Vagina (tissue), 2 donors: ENCODE measurements around the gene FKRP.
A peak's percentile ranks its signal among the peaks of the same experiment; 100 is the strongest.
"Not testable (repeated sequence)": the region's sequence is repeated elsewhere in the genome, so short reads cannot be mapped to it uniquely, and the experiment has no call there.

Experiments used
- POLR2A ChIP-seq, 2 donors: fragments of 450-650 bp; IDR thresholded peaks; one replicate each; pipeline ENCODE4 v1.6.1; 2017; ENCODE audit warnings: antibody characterized with exemption in 2 of 2, mild to moderate bottlenecking in 2 of 2, moderate library complexity in 2 of 2
- POLR2AphosphoS5 ChIP-seq, 2 donors: sonication (generic); formaldehyde crosslinking; IDR thresholded peaks; one replicate each; pipeline ENCODE4 v1.9.0; 2017; ENCODE audit warnings: antibody characterized with exemption in 2 of 2, mild to moderate bottlenecking in 2 of 2, low read depth in 1 of 2; ENCODE audit not compliant: insufficient read depth in 1 of 2
- TF ChIP-seq, protein P1 (sequence below), 3 experiments: fragments of 450-650 bp in 2 of 3; fragments of 200-600 bp in 1 of 3; sonication (generic) in 1 of 3; IDR thresholded peaks; one replicate each; pipeline ENCODE4 v1.5.1; 2017 to 2019; ENCODE audit warnings: antibody characterized with exemption in 3 of 3, mild to moderate bottlenecking in 2 of 3, moderate library complexity in 2 of 3

- not testable (repeated sequence) for TF ChIP-seq POLR2A (IDR thresholded peaks at IDR 0.05)
- TF ChIP-seq, protein P1, sequence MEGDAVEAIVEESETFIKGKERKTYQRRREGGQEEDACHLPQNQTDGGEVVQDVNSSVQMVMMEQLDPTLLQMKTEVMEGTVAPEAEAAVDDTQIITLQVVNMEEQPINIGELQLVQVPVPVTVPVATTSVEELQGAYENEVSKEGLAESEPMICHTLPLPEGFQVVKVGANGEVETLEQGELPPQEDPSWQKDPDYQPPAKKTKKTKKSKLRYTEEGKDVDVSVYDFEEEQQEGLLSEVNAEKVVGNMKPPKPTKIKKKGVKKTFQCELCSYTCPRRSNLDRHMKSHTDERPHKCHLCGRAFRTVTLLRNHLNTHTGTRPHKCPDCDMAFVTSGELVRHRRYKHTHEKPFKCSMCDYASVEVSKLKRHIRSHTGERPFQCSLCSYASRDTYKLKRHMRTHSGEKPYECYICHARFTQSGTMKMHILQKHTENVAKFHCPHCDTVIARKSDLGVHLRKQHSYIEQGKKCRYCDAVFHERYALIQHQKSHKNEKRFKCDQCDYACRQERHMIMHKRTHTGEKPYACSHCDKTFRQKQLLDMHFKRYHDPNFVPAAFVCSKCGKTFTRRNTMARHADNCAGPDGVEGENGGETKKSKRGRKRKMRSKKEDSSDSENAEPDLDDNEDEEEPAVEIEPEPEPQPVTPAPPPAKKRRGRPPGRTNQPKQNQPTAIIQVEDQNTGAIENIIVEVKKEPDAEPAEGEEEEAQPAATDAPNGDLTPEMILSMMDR (IDR thresholded peaks at IDR 0.05), result not testable (repeated sequence)
- TF ChIP-seq POLR2AphosphoS5 (IDR thresholded peaks at IDR 0.05; ENCODE audit: insufficient read depth in 1 of 2, low read depth in 1 of 2), result peak in 1 of 2 donors; percentile 38
Observed at GRCh38 chr19:46760897-46761296, 15.0 kb downstream of the FKRP start.
